ENCODE results near the gene SRRM2.

SRRM2 gene

DNA sequence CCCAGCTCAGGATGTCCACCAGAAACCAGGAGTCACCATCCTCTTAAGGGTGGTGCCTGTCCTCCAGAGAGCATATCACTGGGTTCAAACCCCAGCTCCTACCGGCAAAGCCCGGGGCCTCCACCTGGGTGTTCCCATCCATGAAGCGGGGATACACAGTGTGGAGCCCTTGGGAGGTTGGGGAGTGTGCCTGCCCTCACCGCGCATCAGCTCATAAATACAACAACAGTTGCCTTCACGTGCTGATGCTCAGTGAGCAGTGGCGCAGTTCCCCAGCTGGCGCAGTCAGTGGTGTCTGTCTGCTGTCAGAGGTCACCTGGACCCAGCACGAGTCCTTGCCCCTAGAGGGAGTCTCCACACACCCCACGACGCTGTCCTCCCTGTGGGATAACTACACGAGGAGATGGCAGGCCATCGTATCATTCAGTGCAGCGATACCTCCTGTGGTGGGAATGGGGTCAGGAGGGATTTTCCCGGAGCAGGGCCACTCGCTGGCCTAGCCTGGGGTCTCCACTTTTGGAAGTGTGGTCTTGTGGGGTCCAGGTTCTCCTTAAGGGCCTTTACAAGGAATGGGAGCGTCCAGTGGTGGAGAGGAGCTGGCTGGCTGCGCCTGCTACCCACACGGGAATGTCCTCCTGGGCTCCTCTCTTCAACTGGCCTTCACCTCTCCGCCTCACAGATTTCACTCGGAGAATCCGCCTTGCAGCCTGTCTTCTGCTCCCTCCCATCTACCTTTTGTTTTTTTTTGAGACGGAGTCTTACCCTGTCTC is 26.9 kb downstream of the SRRM2 start:
- no peak for DNase-seq

DNA sequence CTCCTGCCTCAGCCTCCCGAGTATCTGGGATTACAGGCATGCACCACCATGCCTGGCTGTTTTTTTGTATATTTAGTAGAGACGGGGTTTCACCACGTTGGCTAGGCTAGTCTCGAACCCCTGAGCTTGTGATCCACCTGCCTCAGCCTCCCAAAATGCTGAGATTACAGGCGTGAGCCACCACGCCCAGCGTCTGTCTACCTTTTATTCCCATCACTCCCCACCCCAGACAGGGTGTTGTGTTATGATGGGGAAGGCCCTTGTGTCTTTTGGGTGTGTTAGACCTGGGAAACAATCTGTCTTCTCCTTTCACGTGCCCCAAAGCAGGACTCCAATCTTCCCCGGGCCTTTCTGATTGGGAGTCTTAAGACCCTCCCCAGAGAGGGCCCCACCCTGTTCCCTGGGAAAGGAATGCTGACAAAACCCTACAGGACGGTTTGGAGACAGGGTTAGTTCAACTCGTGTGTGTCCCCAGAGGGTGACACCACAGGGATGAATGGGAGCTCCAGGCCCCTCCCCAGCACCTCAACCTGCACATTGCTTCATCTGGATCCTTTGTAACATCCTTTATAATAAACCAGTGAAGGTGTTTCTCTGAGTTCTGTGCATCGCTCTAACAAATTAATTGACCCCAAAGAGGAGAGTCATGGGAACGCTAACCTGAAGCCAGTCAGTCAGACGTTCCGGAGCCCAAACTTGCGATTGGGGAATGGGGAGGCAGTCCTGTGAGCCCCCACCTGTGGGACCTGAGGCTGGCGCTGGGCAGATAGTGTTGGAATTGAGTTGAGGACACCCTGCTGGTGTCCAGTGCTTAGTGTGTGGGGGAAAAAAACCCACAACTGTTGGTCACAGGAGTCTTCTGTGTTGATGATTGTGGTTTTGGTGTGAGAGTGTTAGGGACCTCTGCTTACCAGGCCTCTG is 27.8 kb downstream of the SRRM2 start:
- no peak for DNase-seq

DNA sequence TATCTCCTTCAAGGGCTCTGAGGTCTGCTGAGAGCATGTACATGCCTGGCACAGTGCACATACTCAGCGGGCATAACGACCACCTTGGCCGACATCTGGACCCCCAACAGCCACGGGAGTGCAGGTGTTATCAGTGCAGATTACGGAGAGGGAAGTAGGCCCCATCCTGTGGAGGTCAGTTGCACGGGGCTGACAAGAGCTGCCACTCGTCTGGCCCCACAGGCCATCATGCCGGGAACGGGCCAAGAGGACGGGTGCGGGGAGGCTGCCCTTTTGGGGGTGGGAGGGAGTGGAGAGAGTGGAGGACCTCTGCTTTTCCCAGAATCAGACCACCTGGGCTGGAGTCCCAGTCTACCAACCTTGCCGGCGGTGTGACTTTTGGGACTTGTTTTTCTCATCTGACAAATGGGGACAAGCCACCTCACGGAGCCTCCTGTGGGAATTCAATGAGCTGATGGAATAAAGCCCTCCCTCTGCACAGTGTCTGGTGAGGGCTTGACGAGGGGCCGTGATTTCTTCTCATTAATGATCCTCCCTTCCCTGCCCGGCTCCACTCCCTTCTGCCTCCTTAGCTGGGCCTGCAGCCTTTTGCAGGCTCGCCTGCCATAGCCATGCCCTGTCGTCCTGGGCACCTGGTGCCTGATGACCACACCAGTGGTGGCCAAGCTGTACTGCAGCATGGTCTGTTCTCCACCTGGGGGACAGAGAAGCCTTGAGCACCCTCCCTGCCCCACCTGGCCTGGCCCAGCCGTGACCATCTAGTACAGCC is 30.3 kb downstream of the SRRM2 start:
- no peak for DNase-seq

DNA sequence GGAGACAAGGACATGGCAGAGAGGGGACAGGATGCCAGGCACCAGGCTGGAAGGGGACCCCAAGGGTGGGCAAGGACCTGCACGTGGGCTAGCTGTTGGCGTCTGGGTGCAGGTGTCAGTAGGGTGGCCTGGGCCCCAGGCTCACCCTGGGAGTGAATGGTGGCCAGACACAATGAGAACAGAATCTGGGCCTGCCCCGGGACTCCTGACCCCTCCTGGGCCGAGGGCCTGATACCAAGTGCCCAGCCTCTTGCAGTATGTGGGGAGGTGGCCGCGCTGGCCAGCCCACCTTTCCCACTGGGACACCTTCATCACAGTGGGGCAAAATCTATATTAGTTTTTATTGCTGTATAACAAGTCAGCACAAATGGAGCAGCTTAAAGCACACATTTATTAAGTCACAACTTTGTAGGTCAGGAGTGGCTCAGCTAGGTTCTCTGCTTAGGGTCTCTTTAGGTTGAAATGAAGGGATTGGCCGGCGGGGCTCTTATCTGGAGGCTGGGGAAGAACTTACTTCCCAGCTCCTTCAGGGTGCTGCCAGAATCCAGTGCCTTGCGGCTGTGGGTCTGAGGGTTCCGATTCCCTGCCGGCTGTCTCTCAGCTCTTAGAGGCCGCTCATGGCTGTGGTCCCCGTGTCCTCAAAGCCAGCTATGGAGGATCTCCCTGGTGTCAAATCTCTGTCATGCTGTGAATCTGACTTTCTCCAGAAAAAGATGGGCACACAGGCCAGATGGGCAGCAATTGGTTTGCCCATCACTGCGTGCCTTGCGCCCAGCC is 31.3 kb downstream of the SRRM2 start:
- DNase-seq, result no peak

DNA sequence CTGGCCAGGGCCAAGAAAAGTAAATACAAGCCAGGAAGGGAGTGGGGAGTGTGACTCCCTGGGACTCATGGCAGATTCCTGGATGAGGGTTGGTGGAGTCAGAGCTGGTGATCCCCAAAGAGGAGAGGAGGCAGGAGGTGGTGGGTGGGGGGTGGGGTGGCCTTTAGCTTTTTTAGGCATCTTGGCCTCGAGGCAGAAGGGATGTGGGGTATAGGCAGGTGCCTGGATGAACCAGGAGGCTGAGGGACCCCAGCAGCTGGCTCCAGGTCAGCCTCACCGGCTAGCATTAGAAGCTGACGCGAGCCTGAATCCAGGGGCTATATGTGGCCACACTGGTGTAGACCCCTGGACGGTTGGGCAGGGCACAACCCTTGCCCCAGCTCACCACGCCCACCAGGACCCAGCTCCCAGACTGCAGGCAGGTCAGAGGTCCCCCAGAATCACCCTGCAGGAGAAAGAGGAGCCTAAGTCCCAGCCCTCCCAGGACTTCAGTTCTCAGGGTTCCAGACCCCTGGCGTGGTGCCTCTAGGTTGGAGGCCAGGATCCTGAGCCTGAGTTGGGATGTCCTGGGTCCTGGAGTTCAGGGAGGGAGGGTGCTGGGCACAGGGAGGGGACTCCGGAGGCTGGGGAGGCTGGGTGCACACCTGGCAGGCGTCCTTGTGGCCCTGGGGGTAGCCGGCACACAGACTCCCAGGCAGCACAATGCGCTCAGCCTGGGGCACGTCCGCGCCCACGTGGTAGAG is 32.1 kb downstream of the SRRM2 start:
- DNase-seq, result no peak

DNA sequence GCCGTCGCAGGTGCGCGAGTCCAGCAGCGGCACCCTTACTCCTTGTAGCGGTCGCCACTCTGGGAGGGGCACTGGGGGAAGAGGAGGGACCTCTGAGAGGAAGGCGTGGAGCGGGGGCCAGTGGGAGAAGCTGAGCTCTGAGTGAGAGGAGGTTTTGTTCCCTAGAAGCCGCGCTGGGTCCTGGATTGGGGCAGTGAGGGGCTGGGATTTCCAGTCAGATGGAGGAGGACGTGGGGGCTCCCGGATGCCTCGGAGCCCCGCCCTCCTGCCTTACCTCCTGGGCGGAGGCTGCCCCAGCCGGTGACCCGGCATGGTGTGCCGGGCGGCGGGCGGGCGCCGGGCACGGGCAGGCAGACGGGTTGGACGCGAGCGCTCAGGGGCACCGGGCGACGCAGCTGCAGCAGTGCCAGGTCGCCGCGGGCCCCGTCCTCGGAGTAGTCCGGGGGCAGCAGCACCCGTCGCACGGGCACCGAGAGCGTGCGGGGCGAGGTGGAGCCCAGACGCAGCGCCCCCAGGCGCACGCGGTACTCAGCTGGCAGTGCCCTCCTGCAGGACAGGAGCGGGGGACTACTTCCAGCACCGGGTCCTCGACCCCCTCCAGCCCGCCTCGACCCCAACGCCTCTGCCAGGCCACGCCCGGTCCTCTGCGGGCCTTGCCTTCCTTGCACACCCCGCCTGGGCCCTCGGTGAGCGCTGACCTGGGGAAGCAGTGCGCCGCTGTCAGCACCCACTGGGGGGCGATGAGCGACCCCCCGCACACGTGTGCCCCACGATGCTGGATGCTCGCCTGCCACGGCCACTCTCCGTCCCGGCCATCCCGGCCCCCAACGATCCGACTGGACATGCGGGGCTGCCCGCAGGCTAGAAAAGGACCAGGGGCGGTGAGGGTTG is 32.9 kb downstream of the SRRM2 start:
- DNase-seq, result no peak

DNA sequence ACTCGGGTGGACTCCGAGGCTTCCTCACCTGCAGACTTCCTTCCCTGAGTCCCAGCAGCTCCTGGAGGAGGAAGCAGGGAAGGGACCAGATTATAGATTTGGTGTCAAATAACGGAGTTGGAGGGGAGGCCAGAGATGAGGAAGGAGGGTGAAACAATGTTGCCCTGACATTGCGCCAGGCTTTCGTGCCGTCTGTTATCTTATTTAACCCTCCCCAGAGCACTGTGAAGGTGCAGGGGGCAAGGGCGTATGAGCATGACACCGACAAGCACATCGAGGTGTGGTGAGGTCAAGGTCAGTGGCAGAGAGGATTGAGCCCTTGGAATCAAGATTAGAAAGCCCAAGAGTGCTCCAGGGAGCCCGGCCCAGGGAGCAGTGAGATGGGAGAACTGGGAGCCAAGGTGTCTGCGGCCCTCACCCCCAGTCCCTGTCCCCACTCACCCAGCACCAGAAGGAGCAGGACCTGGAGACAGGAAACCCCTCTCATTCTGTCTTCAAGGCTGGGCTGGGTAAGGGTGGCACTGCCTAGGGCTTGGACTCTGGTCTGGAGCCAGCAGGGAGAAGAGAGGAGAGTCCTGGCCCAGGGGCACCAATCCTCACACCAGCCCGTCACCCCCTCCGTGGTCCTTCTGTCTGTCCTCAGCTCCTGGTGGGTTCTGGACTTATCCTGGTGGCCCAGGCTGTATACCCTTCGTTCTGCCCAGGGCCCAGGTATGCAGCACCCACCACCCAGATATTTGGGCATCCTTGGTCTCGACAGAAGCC is 33.8 kb downstream of the SRRM2 start:
- DNase-seq, result no peak

DNA sequence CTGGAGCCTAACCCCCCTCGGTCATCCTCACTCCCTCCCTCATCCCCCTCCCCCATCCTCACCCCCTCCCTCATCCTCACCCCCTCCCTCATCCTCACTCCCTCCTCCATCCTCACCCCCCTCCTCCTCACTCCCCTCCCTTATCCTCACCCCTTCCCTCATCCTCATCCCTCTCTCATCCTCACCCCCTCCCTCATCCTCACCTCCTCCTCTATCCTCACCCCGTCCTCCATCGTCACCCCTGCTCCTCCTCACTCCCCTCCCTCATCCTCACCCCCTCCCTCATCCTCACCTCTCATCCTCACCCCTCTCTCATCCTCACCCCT is 34.4 kb downstream of the SRRM2 start:
- no peak for DNase-seq

DNA sequence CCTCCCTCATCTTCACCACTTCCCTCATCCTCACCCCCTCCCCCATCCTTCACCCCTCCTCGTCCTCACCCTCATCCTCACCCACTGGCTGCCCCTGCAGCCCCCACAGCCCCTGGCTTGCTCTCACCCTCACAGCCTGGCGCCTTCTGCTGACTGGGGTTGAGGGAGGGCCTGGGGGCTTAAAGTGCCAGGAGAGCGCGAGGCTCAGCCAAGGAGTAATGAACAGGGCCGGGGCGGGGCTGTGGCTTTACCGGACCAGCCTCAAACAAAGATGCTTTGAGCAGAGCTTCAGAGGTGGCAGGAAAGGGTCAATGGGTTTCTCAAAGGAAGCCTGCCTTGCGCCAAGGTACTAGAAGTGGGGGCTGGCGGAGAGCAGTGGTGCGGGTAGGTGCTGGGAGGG is 35.0 kb downstream of the SRRM2 start, which contains the start of gene PRSS33:
TSS of gene PRSS33 (minus strand) at position 155 of the 400 bp plus-strand sequence. CDS start 1,013 bp downstream, outside the sequence.
- DNase-seq, result no peak

DNA sequence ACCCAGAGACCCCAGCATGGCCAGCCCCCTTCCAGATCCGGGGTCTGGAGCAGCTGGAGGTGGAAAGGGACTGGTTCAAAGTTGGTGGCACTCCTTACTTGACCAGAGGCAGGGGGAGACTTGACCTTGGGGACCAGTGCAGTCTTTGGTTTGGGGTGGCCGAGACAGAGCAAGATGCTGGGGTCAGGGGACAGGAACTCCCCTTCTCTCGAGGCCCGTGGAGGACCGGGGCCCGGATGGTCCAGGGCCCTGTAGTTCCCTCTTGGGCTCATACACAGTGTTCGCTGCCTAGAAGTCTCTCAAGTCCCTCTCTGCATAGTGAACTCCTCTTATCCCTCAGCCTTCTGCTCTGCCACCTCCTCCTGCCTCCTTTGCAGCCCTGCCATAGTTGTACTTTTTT is 35.5 kb downstream of the SRRM2 start:
- no peak for DNase-seq

DNA sequence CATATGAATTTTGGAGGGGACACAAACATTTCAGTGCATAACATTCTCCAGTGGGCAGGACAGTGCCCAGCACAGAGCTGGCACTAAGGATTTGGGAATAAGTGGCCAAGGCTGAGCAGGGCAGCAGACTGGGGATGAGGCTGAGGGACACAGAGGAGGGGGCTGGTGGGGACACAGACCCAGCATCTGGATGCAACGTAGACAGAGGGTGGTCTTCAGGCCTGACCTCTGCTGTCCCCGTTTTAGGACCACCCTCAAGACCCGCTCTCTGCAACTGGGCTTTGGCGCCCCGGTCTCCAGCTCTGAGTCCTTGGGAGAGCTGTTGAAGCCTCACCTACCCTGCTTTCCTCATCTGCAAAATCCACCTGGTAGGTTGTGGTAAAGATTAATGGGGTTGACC is 38.2 kb downstream of the SRRM2 start:
- no peak for DNase-seq

DNA sequence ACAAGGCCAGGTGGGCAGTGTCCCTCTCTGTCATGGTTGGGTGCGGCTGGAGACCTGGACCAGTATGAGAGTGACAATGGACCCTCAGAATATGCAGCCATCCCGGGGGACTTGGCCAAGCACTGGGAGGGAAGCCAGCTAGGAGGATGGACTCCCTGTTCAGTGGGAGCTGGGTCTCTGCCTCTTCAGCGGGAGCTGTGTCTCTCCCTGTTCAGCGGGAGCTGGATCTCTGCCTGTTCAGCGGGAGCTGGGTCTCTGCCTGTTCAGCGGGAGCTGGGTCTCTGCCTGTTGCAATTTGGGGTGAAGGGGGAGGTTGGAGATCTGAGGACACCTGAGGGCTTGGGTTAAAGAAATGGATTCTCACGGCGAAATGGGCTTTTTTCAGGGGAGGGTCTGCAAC is 38.7 kb downstream of the SRRM2 start:
- no peak for DNase-seq

DNA sequence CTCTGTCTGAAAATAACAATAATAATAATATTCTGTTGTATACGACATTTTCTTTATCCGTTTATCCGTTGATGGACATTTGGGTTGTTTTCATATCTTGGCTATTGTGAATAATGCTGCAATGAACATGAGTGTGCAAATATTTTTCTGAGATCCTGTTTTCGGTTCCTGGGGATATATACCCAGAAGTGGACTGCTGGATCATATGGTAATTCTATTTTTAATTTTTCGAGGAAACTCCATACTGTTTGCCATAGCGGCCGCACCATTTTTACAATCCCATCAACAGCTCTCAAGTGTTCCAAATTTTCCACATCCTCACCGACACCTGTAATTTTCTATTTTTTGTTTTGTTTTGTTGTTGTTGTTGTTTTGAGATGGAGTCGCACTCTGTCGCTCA is 40.5 kb downstream of the SRRM2 start:
- no peak for DNase-seq

DNA sequence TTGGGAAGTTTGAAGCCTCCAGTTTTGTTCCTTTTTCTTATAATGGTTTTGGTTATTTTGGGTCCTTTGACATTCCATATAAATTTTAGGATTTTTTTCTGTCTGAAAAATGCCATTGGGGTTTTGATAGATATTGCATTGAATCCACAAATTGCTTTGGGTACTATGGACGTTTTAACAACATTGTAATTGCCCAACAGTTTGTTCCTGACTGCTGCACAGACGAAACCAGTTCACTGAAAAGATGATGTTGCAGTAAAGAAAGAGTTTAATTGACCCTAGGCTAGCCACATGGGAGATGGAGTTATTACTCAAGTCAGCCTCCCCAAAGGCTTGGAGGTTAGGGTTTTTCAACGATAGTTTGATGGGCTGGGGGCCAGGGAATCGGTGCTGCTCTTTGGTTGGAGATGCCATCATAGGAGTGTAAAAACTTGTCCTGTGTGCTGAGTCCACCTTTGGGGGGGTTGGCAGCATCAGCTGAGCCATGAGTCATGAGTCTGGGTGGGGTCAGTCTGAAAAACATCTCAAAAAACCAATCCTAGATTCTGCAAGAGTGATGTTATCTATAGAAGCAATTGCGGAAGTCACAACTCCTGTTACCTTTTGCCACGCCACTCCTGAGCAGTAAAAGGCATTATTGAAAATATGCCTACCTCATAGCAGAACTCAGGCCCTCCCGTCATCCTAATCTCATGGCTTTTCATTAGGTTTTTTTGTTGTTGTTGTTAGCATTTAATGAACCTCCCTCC is 43.1 kb downstream of the SRRM2 start:
- no peak for DNase-seq

DNA sequence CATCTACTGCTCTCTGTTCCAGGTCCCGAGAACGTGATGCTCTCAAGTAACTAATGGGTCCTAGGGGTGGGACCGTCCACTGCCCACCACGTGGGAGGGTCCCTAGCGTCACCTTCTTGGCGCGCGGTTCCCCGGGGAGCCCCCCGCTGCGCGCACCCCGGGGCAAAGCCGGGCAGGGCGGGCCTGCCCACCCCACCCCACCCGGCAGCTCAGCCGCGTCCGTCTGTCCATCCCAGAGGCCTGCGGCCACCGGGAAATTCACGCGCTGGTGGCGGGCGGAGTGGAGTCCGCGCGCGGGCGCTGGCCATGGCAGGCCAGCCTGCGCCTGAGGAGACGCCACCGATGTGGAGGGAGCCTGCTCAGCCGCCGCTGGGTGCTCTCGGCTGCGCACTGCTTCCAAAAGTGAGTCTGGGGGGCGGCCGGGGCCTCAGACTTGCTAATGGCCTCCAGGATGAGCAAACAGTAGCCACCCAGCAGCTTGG is 46.3 kb downstream of the SRRM2 start:
- no peak for DNase-seq

DNA sequence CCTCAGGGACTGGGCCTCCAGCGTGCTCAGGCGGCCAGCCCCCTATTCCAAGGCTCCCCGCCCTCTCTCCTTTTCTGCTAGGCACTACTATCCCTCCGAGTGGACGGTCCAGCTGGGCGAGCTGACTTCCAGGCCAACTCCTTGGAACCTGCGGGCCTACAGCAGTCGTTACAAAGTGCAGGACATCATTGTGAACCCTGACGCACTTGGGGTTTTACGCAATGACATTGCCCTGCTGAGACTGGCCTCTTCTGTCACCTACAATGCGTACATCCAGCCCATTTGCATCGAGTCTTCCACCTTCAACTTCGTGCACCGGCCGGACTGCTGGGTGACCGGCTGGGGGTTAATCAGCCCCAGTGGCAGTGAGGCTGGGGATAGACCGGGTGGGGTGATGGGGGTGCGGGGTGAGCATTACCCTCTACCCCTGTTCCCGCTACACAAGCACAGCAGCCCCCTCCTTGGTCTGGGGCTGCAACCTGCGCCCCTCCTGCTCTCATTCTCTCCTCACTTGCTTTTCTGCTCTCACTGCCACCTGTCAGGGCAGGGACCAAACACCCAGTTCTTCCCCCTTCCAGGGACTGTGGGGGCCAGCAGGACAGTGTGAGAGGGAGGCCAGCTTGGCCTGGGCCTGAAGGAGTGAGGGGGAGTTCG is 46.9 kb downstream of the SRRM2 start:
- no peak for DNase-seq

DNA sequence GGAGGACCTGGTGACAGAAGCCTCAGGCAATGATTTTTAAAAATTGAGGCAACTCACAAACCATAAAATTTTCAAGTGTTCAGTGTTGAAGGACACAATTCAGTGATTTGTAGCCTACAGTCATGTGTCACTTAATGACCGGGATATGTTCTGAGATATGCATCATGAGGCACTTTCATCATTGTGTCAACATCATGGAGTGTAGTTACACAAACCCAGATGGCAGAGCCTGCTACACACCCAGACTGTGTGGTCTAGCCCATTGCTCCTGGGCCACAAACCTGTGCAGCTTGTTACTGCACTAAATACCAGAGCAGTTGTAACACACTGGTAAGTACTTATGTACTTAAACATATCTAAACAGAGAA is 47.4 kb downstream of the SRRM2 start:
- no peak for DNase-seq

DNA sequence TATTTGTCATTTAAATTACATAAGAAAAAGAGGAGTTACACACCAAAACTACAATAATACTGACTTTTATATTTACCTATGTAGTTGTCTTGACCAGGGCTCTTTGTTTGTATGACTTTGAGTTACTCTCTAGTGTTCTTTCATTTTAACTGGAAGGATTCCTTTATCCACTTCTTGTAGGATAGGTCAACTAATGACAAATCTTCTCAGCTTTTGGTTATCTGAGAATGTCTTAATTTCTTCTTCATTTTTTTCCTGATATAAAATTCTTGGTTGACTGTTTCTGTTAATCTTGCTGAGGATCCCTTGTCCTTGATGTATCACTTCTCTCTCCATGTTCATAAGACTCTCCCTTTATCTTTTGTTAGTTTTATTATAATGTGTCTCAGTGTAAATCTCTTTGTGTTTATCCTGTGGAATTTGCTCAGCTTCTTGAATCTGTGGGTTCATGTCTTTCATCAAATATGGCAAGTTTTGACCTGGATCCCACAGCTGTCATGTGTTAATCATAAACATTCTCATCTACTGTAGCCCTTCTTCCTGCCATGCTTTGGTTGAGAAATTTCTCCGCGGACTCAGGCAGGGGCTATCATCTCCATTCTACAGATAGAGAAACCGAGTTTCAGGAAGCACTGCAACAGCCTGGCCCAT is 51.2 kb downstream of the SRRM2 start:
- DNase-seq, result no peak

All from NCI-H510A (cell line).